Erythroblast (primary cell): ENCODE measurements around the gene HAPLN2.
"Not testable (repeated sequence)": the region's sequence is repeated elsewhere in the genome, so short reads cannot be mapped to it uniquely, and the experiment has no call there.

ENCODE experiments used
- GATA1 ChIP-seq: IDR thresholded peaks from 2 replicates; pipeline ENCODE4 v1.6.1; 2011; ENCODE audit warnings: low read depth, mild to moderate bottlenecking, control low read depth, low read length, moderate library complexity
- POLR2A ChIP-seq: IDR thresholded peaks from 2 replicates; pipeline ENCODE4 v1.6.1; 2011; ENCODE audit warnings: mild to moderate bottlenecking, low read length

DNA sequence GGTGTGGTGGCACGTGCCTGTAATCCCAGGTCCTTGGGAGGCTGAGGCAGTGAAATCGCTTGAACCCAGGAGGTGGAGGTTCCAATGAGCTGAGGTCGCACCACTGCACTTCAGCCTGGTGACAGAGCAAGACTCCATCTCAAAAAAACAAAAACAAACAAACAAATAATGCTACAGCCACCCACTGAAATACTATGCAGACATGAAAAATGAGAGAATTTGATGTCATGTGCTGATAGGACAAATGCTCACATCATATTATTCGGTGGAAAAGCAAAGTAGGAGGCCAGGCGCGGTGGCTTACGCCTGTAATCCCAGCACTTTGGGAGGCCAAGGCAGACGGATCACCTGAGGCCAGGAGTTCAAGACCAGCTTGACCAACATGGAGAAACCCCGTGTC lies 9.1 kb upstream of the HAPLN2 start:
- TF ChIP-seq POLR2A, GATA1: not testable (repeated sequence)
